ENCODE data around the gene ENPEP. TPM values are rescaled to one million over a fixed set of nuclear protein-coding genes. Genes with fewer than 3 reads are reported as not detected.

Gene ENPEP
- total and polyA plus RNA-seq, 2 of the 13 experiments (the other 11 are each of a cell fraction or from before 2014, with no cell fraction given): not detected

DNA sequence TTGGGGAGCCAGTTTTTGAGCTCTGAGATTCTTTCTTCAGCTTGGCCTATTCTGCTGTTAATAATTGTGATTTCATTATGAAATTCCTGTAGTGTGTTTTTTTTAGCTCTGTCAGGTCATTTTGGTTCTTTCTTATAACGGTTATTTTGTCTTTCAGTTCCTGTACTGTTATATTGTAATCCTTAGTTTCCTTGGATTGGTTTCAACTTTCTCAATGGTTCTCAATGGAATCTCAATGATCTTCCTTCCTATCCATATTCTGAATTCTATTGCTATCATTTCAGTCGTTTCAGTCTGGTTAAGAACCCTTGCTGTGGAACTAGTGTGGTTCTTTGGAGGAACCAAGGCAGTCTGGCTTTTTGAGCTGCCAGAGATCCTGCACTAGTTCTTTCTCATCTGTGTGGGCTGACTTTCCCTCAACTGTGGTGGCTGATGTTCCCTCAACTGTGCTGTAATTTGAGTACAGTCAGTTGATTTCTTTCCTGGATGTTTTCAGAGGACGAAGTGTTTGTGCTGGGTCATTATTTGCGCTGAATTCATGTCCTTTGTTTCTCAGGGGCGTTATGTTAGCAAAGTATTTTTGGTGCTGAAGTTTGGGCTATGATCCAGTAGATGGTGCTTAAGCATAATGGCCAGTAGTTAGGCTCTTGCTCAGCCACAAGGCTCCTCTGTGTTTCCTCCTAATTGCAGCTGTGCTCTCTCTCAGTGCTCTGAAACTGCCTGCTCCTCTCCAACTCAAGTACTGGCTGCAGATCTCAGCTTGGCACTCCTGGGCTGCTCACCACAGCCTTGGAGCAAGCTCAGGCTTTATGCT is 27.5 kb downstream of the ENPEP start (continued):
- TF ChIP-seq, protein P1, sequence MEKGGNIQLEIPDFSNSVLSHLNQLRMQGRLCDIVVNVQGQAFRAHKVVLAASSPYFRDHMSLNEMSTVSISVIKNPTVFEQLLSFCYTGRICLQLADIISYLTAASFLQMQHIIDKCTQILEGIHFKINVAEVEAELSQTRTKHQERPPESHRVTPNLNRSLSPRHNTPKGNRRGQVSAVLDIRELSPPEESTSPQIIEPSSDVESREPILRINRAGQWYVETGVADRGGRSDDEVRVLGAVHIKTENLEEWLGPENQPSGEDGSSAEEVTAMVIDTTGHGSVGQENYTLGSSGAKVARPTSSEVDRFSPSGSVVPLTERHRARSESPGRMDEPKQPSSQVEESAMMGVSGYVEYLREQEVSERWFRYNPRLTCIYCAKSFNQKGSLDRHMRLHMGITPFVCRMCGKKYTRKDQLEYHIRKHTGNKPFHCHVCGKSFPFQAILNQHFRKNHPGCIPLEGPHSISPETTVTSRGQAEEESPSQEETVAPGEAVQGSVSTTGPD (CRISPR knock-in tag; IDR thresholded peaks at IDR 0.05): no peak
- TF ChIP-seq ZNF256 (CRISPR knock-in tag; conservative IDR thresholded peaks at IDR 0.05): no peak
- TF ChIP-seq ATF1 (CRISPR knock-in tag; IDR thresholded peaks at IDR 0.05): no peak
- TF ChIP-seq ISX (CRISPR knock-in tag; conservative IDR thresholded peaks at IDR 0.05): no peak
- TF ChIP-seq MBNL3 (CRISPR knock-in tag; conservative IDR thresholded peaks at IDR 0.05): no peak

DNA sequence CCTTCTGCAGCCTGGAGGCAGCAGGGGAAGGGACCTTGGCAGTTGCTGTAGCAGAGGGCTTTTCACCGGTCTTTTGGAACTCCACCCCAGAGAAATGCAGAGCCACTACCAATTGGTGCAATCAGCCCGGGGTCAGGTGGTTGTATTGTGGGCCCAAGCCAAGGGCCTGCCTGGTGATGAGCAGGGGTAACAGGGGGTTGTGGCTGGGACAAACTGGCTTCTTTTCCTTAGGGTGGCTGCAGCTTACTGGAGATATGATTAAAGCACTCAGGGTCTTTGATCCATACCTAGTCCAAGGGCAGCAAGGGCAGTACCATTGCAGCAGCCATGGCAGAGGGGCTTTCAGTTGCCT is 28.1 kb downstream of the ENPEP start:
- no peaks in the 10 kb centered on the region for H4K20me1 ChIP-seq (ENCODE audit: insufficient read depth, low read length)
- no TSS peak for BruUV-seq (replicated peaks)
- no peaks in the 10 kb centered on the region for H3K36me3 ChIP-seq (replicated peaks in 1 of 2; ENCODE audit: control insufficient read depth in 1 of 2, insufficient read depth in 2 of 2, low read length in 2 of 2)
- no peak overlapping the region for H3K4me3 ChIP-seq (replicated peaks in 1 of 3; ENCODE audit: insufficient read depth in 1 of 3, low read depth in 2 of 3, low read length in 3 of 3)
- intact Hi-C loops (cut with micrococcal nuclease; ENCODE audit: unreplicated experiment): no loop called here
- POLR2A ChIA-PET: no interaction called here
- no peaks in the 10 kb centered on the region for H3K79me2 ChIP-seq (ENCODE audit: insufficient read depth, low read length)
- H3K27me3 ChIP-seq (ENCODE audit: control insufficient read depth in 1 of 2, insufficient read depth in 2 of 2, low read length in 2 of 2): no peaks in the 10 kb centered on the region
- CTCF ChIA-PET (ENCODE audit: low intra/inter-chr PET ratio, low total read pairs): no interaction called here
- FAIRE-seq (no peak), ATAC-seq (no peak), DNase-seq (ENCODE audit: low spot score) (no peak)
- H3K9me3 ChIP-seq (ENCODE audit: low read length): no peaks in the 10 kb centered on the region
- H2AFZ ChIP-seq (ENCODE audit: low read length): no peak overlapping the region
- no peaks in the 10 kb centered on the region for H3K4me1 ChIP-seq (ENCODE audit: insufficient read depth, low read length)
- WGBS (ENCODE audit: low lambda C conversion rate): 83% methylated on average over 1 of the region's 2 CpGs
- no peak for TF ChIP-seq KLF6 (CRISPR knock-in tag; IDR thresholded peaks at IDR 0.05)
- no peak for TF ChIP-seq REL (CRISPR knock-in tag; conservative IDR thresholded peaks at IDR 0.05)
- no peak for TF ChIP-seq ZNF629 (CRISPR knock-in tag; conservative IDR thresholded peaks at IDR 0.05)
- TF ChIP-seq ZNF251 (CRISPR knock-in tag; IDR thresholded peaks at IDR 0.05): no peak
- no peak for TF ChIP-seq ZNF891 (CRISPR knock-in tag; IDR thresholded peaks at IDR 0.05)
- in situ Hi-C loops (cut with HindIII; ENCODE audit: extremely low pct_ligation_motif_present, low pct_unique_long_range_greater_than_20kb): no loop called here
- H3K27ac ChIP-seq (ENCODE audit: extremely low read length, insufficient read depth, low read length): no peak overlapping the region
- H3K9ac ChIP-seq (ENCODE audit: insufficient read depth, low read depth, low read length): no peak overlapping the region
- no peak overlapping the region for H3K4me2 ChIP-seq (ENCODE audit: low read depth, low read length)

Data from HepG2 (cell line).